GM12878 (cell line): Measurements from ENCODE around the gene ING5. TPM values are rescaled to one million over a fixed set of nuclear protein-coding genes. Genes with fewer than 3 reads are reported as not detected.
A peak's percentile ranks its signal among the peaks of the same experiment; 100 is the strongest.

Experiments
- BACH1 ChIP-seq: fragments of 450-650 bp; IDR thresholded peaks from 2 replicates; pipeline ENCODE4 v1.6.1; 2017; ENCODE audit warnings: mild to moderate bottlenecking, borderline replicate concordance
- CBFB ChIP-seq: IDR thresholded peaks from 2 replicates; pipeline ENCODE4 v1.6.1; 2016; ENCODE audit warnings: antibody characterized with exemption, low read depth
- CHD4 ChIP-seq: fragments of 200-600 bp; sonication (generic); IDR thresholded peaks from 2 replicates; pipeline ENCODE4 v1.6.1; 2016; ENCODE audit warnings: mild to moderate bottlenecking
- EGR1 ChIP-seq, 2 experiments: IDR thresholded peaks; 1 replicate in 1 of 2; 2 replicates in 1 of 2; pipeline ENCODE4 v1.6.1; 2011 to 2012; ENCODE audit warnings: low read depth in 2 of 2, low read length in 2 of 2, borderline replicate concordance in 1 of 2, mild to moderate bottlenecking in 1 of 2, moderate library complexity in 1 of 2
- EP300 ChIP-seq, 2 experiments: fragments of 150-350 bp in 1 of 2; IDR thresholded peaks; 2 replicates each; pipeline ENCODE4 v1.6.1; 2011 to 2012; ENCODE audit warnings: low read depth in 2 of 2, low read length in 2 of 2, borderline replicate concordance in 1 of 2, improper control_type of control experiment in 1 of 2, inconsistent platforms in 1 of 2; ENCODE audit not compliant: control insufficient read depth in 1 of 2
- KLF5 ChIP-seq: fragments of 450-650 bp; IDR thresholded peaks from 2 replicates; pipeline ENCODE4 v1.6.1; 2014; ENCODE audit warnings: mild to moderate bottlenecking; ENCODE audit not compliant: partially characterized antibody
- MYB ChIP-seq: fragments of 150-350 bp; IDR thresholded peaks from 2 replicates; pipeline ENCODE4 v1.6.1; 2014; ENCODE audit warnings: mild to moderate bottlenecking, low read depth, low read length, borderline replicate concordance
- NR2F1 ChIP-seq: fragments of 450-650 bp; conservative IDR thresholded peaks from 2 replicates; pipeline ENCODE4 v1.6.1; 2017; ENCODE audit warnings: mild to moderate bottlenecking
- NRF1 ChIP-seq: conservative IDR thresholded peaks from 2 replicates; pipeline ENCODE4 v1.6.1; 2011; ENCODE audit warnings: mild to moderate bottlenecking, low read depth, low read length, improper control_type of control experiment
- POLR2AphosphoS5 ChIP-seq: IDR thresholded peaks from 2 replicates; pipeline ENCODE4 v1.6.1; 2011; ENCODE audit warnings: mild to moderate bottlenecking, low read length, inconsistent platforms
- RBBP5 ChIP-seq: fragments of 200-600 bp; sonication (generic); conservative IDR thresholded peaks from 2 replicates; pipeline ENCODE4 v1.6.1; 2016
- ZNF687 ChIP-seq: fragments of 450-650 bp; IDR thresholded peaks from 2 replicates; pipeline ENCODE4 v1.6.1; 2017; ENCODE audit warnings: mild to moderate bottlenecking, moderate library complexity
- polyA plus RNA-seq, 11 experiments: library from polyadenylated mRNA; depleted of rRNA in 4 of 11; unstranded in 6 of 11; stranded (reverse) in 5 of 11; fragments of >200 nt; fragmentation: Nextera tagmentation in 4 of 11; fragmentation: Illumina TruSeq in 1 of 11; extraction: Ambion mirVana in 4 of 11; extraction: Trizol in 1 of 11; gene quantifications; 1 replicate in 1 of 11; 2 replicates in 10 of 11; pipeline versions ENCODE4 v1.2.1 to v1.2.3, GENCODE V29; 2011 to 2016; ENCODE audit warnings: inconsistent platforms in 2 of 11, missing spikeins in 2 of 11, low read depth in 1 of 11
- total RNA-seq, 4 experiments: library from RNA; depleted of rRNA in 3 of 4; stranded (reverse); fragments of >200 nt in 3 of 4; fragmentation: Illumina TruSeq in 1 of 4; extraction: Trizol in 1 of 4; gene quantifications; 2 replicates each; pipeline versions ENCODE4 v1.2.1 to v1.2.3, GENCODE V29; 2013 to 2021
- TF ChIP-seq, protein P1 (sequence below): IDR thresholded peaks from 2 replicates; pipeline ENCODE4 v1.6.1; 2011; ENCODE audit warnings: borderline replicate concordance, low read depth, mild to moderate bottlenecking, moderate library complexity, mixed read lengths, low read length; ENCODE audit not compliant: insufficient read depth; ENCODE audit errors: extremely low read length
- TF ChIP-seq, protein P2 (sequence below): fragments of 450-650 bp; IDR thresholded peaks from 2 replicates; pipeline ENCODE4 v1.6.1; 2016; ENCODE audit warnings: mild to moderate bottlenecking
- TF ChIP-seq, protein P3 (sequence below): fragments of 450-650 bp; IDR thresholded peaks from 2 replicates; pipeline ENCODE4 v1.6.1; 2017; ENCODE audit warnings: mild to moderate bottlenecking, low read depth, inconsistent platforms; ENCODE audit not compliant: poor library complexity, severe bottlenecking
- TF ChIP-seq, protein P4 (sequence below), 3 experiments: IDR thresholded peaks in 2 of 3; conservative IDR thresholded peaks in 1 of 3; 2 replicates each; pipeline ENCODE4 v1.5.1; 2011; ENCODE audit warnings: low read depth in 3 of 3, low read length in 3 of 3, mild to moderate bottlenecking in 3 of 3, control low read depth in 2 of 3, moderate library complexity in 2 of 3, inconsistent platforms in 1 of 3, mixed read lengths in 1 of 3; ENCODE audit not compliant: control insufficient read depth in 2 of 3, insufficient read depth in 1 of 3; ENCODE audit errors: extremely low read depth in 1 of 3
- TF ChIP-seq, protein P5 (sequence below): IDR thresholded peaks from 2 replicates; pipeline ENCODE4 v1.6.1; 2012; ENCODE audit warnings: low read depth, low read length, improper control_type of control experiment

The ING5 gene
- total and polyA plus RNA-seq, 10 of the 15 experiments (the other 5 are each of a cell fraction or from before 2014, with no cell fraction given), result 10.0 to 46.1 (median 27.2) TPM

GRCh38 chr2:241701399-241702154, at the start of gene ING5 (continued):
- TF ChIP-seq ZNF687 (peak; percentile 87), KLF5 (peak; percentile 55), BACH1 (peak; percentile 65; the same call in 1 of the 2 replicates), POLR2AphosphoS5 (peak; percentile 76; the same call in 1 of the 2 replicates), CHD4 (no peak), NR2F1 (peak; percentile 85), RBBP5 (no peak), EGR1 (IDR thresholded peaks at IDR 0.05; ENCODE audit: borderline replicate concordance in 1 of 2, low read depth in 2 of 2, low read length in 2 of 2) (peak in 1 of 2 experiments; percentile 94; a peak in 2 of 3 replicates), NRF1 (peak; percentile 35; the same call in 1 of the 2 replicates), EP300 (IDR thresholded peaks at IDR 0.05; ENCODE audit: borderline replicate concordance in 1 of 2, control insufficient read depth in 1 of 2, low read depth in 2 of 2, low read length in 2 of 2) (no peak), CBFB (no peak), MYB (no peak)
- TF ChIP-seq, protein P1, sequence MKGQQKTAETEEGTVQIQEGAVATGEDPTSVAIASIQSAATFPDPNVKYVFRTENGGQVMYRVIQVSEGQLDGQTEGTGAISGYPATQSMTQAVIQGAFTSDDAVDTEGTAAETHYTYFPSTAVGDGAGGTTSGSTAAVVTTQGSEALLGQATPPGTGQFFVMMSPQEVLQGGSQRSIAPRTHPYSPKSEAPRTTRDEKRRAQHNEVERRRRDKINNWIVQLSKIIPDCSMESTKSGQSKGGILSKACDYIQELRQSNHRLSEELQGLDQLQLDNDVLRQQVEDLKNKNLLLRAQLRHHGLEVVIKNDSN, result peak; percentile 34
- TF ChIP-seq, protein P2, sequence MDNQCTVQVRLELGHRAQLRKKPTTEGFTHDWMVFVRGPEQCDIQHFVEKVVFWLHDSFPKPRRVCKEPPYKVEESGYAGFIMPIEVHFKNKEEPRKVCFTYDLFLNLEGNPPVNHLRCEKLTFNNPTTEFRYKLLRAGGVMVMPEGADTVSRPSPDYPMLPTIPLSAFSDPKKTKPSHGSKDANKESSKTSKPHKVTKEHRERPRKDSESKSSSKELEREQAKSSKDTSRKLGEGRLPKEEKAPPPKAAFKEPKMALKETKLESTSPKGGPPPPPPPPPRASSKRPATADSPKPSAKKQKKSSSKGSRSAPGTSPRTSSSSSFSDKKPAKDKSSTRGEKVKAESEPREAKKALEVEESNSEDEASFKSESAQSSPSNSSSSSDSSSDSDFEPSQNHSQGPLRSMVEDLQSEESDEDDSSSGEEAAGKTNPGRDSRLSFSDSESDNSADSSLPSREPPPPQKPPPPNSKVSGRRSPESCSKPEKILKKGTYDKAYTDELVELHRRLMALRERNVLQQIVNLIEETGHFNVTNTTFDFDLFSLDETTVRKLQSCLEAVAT, result no peak
- TF ChIP-seq, protein P3, sequence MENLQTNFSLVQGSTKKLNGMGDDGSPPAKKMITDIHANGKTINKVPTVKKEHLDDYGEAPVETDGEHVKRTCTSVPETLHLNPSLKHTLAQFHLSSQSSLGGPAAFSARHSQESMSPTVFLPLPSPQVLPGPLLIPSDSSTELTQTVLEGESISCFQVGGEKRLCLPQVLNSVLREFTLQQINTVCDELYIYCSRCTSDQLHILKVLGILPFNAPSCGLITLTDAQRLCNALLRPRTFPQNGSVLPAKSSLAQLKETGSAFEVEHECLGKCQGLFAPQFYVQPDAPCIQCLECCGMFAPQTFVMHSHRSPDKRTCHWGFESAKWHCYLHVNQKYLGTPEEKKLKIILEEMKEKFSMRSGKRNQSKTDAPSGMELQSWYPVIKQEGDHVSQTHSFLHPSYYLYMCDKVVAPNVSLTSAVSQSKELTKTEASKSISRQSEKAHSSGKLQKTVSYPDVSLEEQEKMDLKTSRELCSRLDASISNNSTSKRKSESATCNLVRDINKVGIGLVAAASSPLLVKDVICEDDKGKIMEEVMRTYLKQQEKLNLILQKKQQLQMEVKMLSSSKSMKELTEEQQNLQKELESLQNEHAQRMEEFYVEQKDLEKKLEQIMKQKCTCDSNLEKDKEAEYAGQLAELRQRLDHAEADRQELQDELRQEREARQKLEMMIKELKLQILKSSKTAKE, result no peak
- TF ChIP-seq, protein P4, sequence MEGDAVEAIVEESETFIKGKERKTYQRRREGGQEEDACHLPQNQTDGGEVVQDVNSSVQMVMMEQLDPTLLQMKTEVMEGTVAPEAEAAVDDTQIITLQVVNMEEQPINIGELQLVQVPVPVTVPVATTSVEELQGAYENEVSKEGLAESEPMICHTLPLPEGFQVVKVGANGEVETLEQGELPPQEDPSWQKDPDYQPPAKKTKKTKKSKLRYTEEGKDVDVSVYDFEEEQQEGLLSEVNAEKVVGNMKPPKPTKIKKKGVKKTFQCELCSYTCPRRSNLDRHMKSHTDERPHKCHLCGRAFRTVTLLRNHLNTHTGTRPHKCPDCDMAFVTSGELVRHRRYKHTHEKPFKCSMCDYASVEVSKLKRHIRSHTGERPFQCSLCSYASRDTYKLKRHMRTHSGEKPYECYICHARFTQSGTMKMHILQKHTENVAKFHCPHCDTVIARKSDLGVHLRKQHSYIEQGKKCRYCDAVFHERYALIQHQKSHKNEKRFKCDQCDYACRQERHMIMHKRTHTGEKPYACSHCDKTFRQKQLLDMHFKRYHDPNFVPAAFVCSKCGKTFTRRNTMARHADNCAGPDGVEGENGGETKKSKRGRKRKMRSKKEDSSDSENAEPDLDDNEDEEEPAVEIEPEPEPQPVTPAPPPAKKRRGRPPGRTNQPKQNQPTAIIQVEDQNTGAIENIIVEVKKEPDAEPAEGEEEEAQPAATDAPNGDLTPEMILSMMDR (IDR thresholded peaks at IDR 0.05 in 2 of 3, conservative IDR thresholded peaks at IDR 0.05 in 1 of 3; ENCODE audit: control insufficient read depth in 2 of 3, extremely low read depth in 1 of 3, insufficient read depth in 1 of 3, low read depth in 3 of 3, low read length in 3 of 3), result no peak; a peak in 1 of 6 replicates
- TF ChIP-seq, protein P5, sequence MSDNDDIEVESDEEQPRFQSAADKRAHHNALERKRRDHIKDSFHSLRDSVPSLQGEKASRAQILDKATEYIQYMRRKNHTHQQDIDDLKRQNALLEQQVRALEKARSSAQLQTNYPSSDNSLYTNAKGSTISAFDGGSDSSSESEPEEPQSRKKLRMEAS, result peak; percentile 91
